ENCODE results near the gene CASD1. TPM values are rescaled to one million over a fixed set of nuclear protein-coding genes. Genes with fewer than 3 reads are reported as not detected.

The CASD1 gene
- total and polyA plus RNA-seq, 10 of the 15 experiments (the other 5 are each of a cell fraction or from before 2014, with no cell fraction given), result 4.0 to 18.6 (median 10.7) TPM

GRCh38 chr7:94540428-94540827 is 30.8 kb downstream of the CASD1 start (continued):
- TF ChIP-seq ZNF687 (IDR thresholded peaks at IDR 0.05) (no peak), SREBF2 (IDR thresholded peaks at IDR 0.05; ENCODE audit: low read length) (no peak)

GRCh38 chr7:94547126-94547525 is 37.5 kb downstream of the CASD1 start:
- 95% methylated on average over 1 of the region's 1 CpG for WGBS (ENCODE audit: insufficient coverage, insufficient replicate concordance, low lambda C conversion rate, missing lambda C conversion rate)
- Histone ChIP-seq H2AFZ (ENCODE audit: control insufficient read depth, low read depth, low read length) (no peak overlapping the region), H3K27ac (ENCODE audit: control insufficient read depth, insufficient read depth) (no peak overlapping the region), H3K27me3 (replicated peaks in 1 of 2; ENCODE audit: control insufficient read depth in 2 of 2, insufficient read depth in 2 of 2, low read length in 1 of 2) (no peaks in the 10 kb centered on the region), H3K9me3 (replicated peaks; ENCODE audit: control insufficient read depth, insufficient read depth, low read length) (no peaks in the 10 kb centered on the region), H3K9ac (ENCODE audit: control insufficient read depth, insufficient read depth, low read length) (no peak overlapping the region), H3K4me1 (ENCODE audit: control insufficient read depth, insufficient read depth, low read length) (no peaks in the 10 kb centered on the region), H3K4me3 (no peak overlapping the region), H3K4me2 (ENCODE audit: control insufficient read depth, insufficient read depth) (no peak overlapping the region), H3K79me2 (ENCODE audit: control insufficient read depth, insufficient read depth, low read length) (no peaks in the 10 kb centered on the region), H4K20me1 (ENCODE audit: control insufficient read depth, insufficient read depth) (no peaks in the 10 kb centered on the region), H3K36me3 (ENCODE audit: control insufficient read depth in 2 of 2, insufficient read depth in 2 of 2, low read length in 1 of 2) (no peaks in the 10 kb centered on the region)
- no peak for ATAC-seq
- ChIA-PET SMC1A (ENCODE audit: uncharacterized antibody, unreplicated experiment) (interaction anchor here (1.1 to 1.3 kb wide), 3 partner anchors 11 to 34 kb away, joined by 3 to 4 read pairs (median 3); no protein-coding TSS in a partner anchor), POLR2A (no interaction called here), CTCF (interaction anchor here (2.1 kb wide), 1 partner anchor 8 kb away, joined by 5 read pairs; no protein-coding TSS in a partner anchor), RAD21 (ENCODE audit: unreplicated experiment) (interaction anchor here (0.9 kb wide), 1 partner anchor 15 kb away, joined by 3 read pairs; no protein-coding TSS in a partner anchor)
- FAIRE-seq, result no peak
- in situ Hi-C loops (cut with MboI) (no loop called here), intact Hi-C loops (cut with micrococcal nuclease; ENCODE audit: unreplicated experiment) (no loop called here)
- DNase-seq (ENCODE audit: low read depth, low spot score), result no peak
- BruUV-seq (replicated peaks), result no TSS peak
- no peak for TF ChIP-seq HSF1 (IDR thresholded peaks at IDR 0.05; ENCODE audit: low read depth, low read length)
- no peak for TF ChIP-seq CBX3 (IDR thresholded peaks at IDR 0.05; ENCODE audit: borderline replicate concordance, low read depth)
- no peak for TF ChIP-seq TCF7 (IDR thresholded peaks at IDR 0.05; ENCODE audit: borderline replicate concordance)
- no peak for TF ChIP-seq ZNF384 (IDR thresholded peaks at IDR 0.05; ENCODE audit: borderline replicate concordance, low read depth, low read length)
- no peak for TF ChIP-seq ZBED1 (IDR thresholded peaks at IDR 0.05; ENCODE audit: borderline replicate concordance)
- TF ChIP-seq CTCF (IDR thresholded peaks at IDR 0.05 in 2 of 3, conservative IDR thresholded peaks at IDR 0.05 in 1 of 3; ENCODE audit: control insufficient read depth in 2 of 3, extremely low read depth in 1 of 3, insufficient read depth in 1 of 3, low read depth in 3 of 3, low read length in 3 of 3), result no peak
- no peak for TF ChIP-seq KAT2A (conservative IDR thresholded peaks at IDR 0.05; ENCODE audit: control insufficient read depth, low read depth, low read length)
- TF ChIP-seq HCFC1 (IDR thresholded peaks at IDR 0.05; ENCODE audit: low read length), result no peak
- no peak for TF ChIP-seq ZBTB40 (IDR thresholded peaks at IDR 0.05; ENCODE audit: borderline replicate concordance)

Measured in GM12878 (cell line).